K562 (cell line): Measurements from ENCODE around the gene TMEM120A. TPM values are rescaled to one million over a fixed set of nuclear protein-coding genes. Genes with fewer than 3 reads are reported as not detected.

ENCODE experiments used
- ETV6 ChIP-seq, 3 experiments: fragments of 150-350 bp in 1 of 3; sonication (generic) in 1 of 3; formaldehyde crosslinking in 1 of 3; IDR thresholded peaks; 2 replicates each; pipeline versions ENCODE4 v1.6.1 to v1.8.0; 2014 to 2022; ENCODE audit warnings: borderline replicate concordance in 2 of 3, low read depth in 2 of 3, antibody characterized with exemption in 1 of 3, low read length in 1 of 3, mild to moderate bottlenecking in 1 of 3, missing genetic modification reagents in 1 of 3
- SNIP1 ChIP-seq: fragments of 450-650 bp; IDR thresholded peaks from 2 replicates; pipeline ENCODE4 v1.7.1; 2017; ENCODE audit warnings: low read depth, mild to moderate bottlenecking
- TAF7 ChIP-seq: fragments of 450-650 bp; IDR thresholded peaks from 2 replicates; pipeline ENCODE4 v1.6.1; 2016; ENCODE audit warnings: missing genetic modification characterization, missing compliant biosample characterization
- YY1 ChIP-seq, 3 experiments: IDR thresholded peaks; 2 replicates each; pipeline ENCODE4 v1.6.1; 2011; ENCODE audit warnings: low read length in 2 of 3, mild to moderate bottlenecking in 2 of 3, moderate library complexity in 2 of 3, borderline replicate concordance in 1 of 3, control low read depth in 1 of 3, low read depth in 1 of 3; ENCODE audit not compliant: insufficient read depth in 3 of 3, insufficient replicate concordance in 2 of 3, control insufficient read depth in 1 of 3, insufficient read length in 1 of 3; ENCODE audit errors: extremely low read depth in 1 of 3
- polyA plus RNA-seq, 8 experiments: library from polyadenylated mRNA; depleted of rRNA in 4 of 8; stranded (reverse) in 5 of 8; unstranded in 3 of 8; fragments of >200 nt; fragmentation: Nextera tagmentation in 2 of 8; fragmentation: Illumina TruSeq in 1 of 8; extraction: Ambion mirVana in 2 of 8; extraction: Trizol in 1 of 8; gene quantifications; 2 replicates each; pipeline versions ENCODE4 v1.2.1 to v1.2.3, GENCODE V29; 2011 to 2014; ENCODE audit warnings: inconsistent platforms in 1 of 8, missing spikeins in 1 of 8
- total RNA-seq, 7 experiments: library from RNA; depleted of rRNA in 6 of 7; stranded (reverse); fragments of >200 nt in 6 of 7; fragmentation: Illumina TruSeq in 2 of 7; extraction: Trizol in 2 of 7; gene quantifications; 2 replicates each; pipeline versions ENCODE4 v1.2.1 to v1.2.3, GENCODE V29; 2011 to 2021; ENCODE audit warnings: low replicate concordance in 1 of 7
- TF ChIP-seq, protein P1 (sequence below): sonication (generic); formaldehyde crosslinking; IDR thresholded peaks from 2 replicates; pipeline ENCODE4 v1.8.1; 2023; ENCODE audit warnings: mild to moderate bottlenecking, missing genetic modification reagents
- TF ChIP-seq, protein P2 (sequence below): sonication (generic); formaldehyde crosslinking; IDR thresholded peaks from 2 replicates; pipeline ENCODE4 v1.8.1; 2022; ENCODE audit warnings: missing genetic modification reagents
- TF ChIP-seq, protein P3 (sequence below): fragments of 200-600 bp; sonication (generic); IDR thresholded peaks from one replicate; pipeline ENCODE4 v1.6.1; 2012; ENCODE audit warnings: mild to moderate bottlenecking, low read depth, low read length, inconsistent platforms

Gene TMEM120A
- total and polyA plus RNA-seq, 9 of the 15 experiments (the other 6 are each of a cell fraction or from before 2014, with no cell fraction given), result 2.3 to 90.2 (median 22.9) TPM

DNA sequence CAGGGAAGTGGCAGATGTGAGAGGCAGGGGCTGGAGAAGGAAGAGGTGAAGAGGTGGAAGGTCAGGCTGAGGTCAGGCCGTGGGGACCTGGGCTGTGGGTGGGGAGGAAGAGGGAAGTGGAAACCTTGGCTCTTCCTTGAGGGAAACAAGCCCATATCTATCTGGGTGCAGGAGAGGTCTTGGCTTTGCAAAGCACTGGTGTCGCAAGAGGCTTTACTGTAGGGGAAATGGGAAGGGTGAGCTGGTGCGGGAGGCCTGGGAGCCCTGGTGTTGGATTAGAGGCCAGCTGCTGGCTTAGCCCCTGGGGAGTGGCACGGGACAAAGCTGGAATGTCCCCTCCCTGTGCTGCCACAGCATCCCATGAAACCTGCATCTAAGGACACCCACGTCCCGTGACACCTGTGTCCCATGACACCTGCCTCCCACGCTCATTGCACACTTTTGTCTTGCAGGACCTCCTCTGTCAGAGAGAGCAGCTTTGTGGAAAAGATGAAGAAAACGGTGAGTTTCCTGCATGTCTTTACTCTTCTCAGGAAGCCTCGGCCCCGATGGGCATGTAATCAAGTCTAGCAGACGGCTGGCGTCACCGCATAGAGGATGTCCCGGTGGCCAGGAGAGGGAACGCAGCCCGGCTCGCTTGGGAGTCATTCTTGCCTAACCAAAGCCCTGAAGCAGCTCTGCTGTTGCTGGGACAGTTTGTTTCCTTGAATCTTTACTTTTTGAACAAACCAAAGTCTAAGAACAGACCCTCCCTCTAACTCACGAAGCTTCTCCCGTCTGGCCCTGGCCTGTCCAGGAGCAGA is 22.2 kb downstream of the TMEM120A start (continued):
- TF ChIP-seq, protein P1, sequence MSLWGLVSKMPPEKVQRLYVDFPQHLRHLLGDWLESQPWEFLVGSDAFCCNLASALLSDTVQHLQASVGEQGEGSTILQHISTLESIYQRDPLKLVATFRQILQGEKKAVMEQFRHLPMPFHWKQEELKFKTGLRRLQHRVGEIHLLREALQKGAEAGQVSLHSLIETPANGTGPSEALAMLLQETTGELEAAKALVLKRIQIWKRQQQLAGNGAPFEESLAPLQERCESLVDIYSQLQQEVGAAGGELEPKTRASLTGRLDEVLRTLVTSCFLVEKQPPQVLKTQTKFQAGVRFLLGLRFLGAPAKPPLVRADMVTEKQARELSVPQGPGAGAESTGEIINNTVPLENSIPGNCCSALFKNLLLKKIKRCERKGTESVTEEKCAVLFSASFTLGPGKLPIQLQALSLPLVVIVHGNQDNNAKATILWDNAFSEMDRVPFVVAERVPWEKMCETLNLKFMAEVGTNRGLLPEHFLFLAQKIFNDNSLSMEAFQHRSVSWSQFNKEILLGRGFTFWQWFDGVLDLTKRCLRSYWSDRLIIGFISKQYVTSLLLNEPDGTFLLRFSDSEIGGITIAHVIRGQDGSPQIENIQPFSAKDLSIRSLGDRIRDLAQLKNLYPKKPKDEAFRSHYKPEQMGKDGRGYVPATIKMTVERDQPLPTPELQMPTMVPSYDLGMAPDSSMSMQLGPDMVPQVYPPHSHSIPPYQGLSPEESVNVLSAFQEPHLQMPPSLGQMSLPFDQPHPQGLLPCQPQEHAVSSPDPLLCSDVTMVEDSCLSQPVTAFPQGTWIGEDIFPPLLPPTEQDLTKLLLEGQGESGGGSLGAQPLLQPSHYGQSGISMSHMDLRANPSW (CRISPR knock-in tag), result 0 out of 2 replicates have a peak, but pooled peaks have one; percentile 43
- TF ChIP-seq SNIP1, result no peak
- no peak for TF ChIP-seq YY1 (IDR thresholded peaks at IDR 0.05; ENCODE audit: borderline replicate concordance in 1 of 3, control insufficient read depth in 1 of 3, extremely low read depth in 1 of 3, insufficient read depth in 3 of 3, insufficient read length in 1 of 3, insufficient replicate concordance in 2 of 3, low read depth in 1 of 3, low read length in 2 of 3)
- TF ChIP-seq, protein P2, sequence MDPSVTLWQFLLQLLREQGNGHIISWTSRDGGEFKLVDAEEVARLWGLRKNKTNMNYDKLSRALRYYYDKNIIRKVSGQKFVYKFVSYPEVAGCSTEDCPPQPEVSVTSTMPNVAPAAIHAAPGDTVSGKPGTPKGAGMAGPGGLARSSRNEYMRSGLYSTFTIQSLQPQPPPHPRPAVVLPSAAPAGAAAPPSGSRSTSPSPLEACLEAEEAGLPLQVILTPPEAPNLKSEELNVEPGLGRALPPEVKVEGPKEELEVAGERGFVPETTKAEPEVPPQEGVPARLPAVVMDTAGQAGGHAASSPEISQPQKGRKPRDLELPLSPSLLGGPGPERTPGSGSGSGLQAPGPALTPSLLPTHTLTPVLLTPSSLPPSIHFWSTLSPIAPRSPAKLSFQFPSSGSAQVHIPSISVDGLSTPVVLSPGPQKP (CRISPR knock-in tag), result no peak
- no peak for TF ChIP-seq TAF7 (tag)
- peak in 1 of 2 experiments; percentile 80; a peak in 2 of 4 replicates for TF ChIP-seq ETV6 (IDR thresholded peaks at IDR 0.05; ENCODE audit: borderline replicate concordance in 1 of 2, low read depth in 2 of 2, low read length in 1 of 2)
- TF ChIP-seq ETV6 (CRISPR knock-in tag; IDR thresholded peaks at IDR 0.05; ENCODE audit: borderline replicate concordance), result no peak
- TF ChIP-seq, protein P3, sequence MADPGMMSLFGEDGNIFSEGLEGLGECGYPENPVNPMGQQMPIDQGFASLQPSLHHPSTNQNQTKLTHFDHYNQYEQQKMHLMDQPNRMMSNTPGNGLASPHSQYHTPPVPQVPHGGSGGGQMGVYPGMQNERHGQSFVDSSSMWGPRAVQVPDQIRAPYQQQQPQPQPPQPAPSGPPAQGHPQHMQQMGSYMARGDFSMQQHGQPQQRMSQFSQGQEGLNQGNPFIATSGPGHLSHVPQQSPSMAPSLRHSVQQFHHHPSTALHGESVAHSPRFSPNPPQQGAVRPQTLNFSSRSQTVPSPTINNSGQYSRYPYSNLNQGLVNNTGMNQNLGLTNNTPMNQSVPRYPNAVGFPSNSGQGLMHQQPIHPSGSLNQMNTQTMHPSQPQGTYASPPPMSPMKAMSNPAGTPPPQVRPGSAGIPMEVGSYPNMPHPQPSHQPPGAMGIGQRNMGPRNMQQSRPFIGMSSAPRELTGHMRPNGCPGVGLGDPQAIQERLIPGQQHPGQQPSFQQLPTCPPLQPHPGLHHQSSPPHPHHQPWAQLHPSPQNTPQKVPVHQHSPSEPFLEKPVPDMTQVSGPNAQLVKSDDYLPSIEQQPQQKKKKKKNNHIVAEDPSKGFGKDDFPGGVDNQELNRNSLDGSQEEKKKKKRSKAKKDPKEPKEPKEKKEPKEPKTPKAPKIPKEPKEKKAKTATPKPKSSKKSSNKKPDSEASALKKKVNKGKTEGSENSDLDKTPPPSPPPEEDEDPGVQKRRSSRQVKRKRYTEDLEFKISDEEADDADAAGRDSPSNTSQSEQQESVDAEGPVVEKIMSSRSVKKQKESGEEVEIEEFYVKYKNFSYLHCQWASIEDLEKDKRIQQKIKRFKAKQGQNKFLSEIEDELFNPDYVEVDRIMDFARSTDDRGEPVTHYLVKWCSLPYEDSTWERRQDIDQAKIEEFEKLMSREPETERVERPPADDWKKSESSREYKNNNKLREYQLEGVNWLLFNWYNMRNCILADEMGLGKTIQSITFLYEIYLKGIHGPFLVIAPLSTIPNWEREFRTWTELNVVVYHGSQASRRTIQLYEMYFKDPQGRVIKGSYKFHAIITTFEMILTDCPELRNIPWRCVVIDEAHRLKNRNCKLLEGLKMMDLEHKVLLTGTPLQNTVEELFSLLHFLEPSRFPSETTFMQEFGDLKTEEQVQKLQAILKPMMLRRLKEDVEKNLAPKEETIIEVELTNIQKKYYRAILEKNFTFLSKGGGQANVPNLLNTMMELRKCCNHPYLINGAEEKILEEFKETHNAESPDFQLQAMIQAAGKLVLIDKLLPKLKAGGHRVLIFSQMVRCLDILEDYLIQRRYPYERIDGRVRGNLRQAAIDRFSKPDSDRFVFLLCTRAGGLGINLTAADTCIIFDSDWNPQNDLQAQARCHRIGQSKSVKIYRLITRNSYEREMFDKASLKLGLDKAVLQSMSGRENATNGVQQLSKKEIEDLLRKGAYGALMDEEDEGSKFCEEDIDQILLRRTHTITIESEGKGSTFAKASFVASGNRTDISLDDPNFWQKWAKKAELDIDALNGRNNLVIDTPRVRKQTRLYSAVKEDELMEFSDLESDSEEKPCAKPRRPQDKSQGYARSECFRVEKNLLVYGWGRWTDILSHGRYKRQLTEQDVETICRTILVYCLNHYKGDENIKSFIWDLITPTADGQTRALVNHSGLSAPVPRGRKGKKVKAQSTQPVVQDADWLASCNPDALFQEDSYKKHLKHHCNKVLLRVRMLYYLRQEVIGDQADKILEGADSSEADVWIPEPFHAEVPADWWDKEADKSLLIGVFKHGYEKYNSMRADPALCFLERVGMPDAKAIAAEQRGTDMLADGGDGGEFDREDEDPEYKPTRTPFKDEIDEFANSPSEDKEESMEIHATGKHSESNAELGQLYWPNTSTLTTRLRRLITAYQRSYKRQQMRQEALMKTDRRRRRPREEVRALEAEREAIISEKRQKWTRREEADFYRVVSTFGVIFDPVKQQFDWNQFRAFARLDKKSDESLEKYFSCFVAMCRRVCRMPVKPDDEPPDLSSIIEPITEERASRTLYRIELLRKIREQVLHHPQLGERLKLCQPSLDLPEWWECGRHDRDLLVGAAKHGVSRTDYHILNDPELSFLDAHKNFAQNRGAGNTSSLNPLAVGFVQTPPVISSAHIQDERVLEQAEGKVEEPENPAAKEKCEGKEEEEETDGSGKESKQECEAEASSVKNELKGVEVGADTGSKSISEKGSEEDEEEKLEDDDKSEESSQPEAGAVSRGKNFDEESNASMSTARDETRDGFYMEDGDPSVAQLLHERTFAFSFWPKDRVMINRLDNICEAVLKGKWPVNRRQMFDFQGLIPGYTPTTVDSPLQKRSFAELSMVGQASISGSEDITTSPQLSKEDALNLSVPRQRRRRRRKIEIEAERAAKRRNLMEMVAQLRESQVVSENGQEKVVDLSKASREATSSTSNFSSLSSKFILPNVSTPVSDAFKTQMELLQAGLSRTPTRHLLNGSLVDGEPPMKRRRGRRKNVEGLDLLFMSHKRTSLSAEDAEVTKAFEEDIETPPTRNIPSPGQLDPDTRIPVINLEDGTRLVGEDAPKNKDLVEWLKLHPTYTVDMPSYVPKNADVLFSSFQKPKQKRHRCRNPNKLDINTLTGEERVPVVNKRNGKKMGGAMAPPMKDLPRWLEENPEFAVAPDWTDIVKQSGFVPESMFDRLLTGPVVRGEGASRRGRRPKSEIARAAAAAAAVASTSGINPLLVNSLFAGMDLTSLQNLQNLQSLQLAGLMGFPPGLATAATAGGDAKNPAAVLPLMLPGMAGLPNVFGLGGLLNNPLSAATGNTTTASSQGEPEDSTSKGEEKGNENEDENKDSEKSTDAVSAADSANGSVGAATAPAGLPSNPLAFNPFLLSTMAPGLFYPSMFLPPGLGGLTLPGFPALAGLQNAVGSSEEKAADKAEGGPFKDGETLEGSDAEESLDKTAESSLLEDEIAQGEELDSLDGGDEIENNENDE, result no peak
